MV-4-11 (cell line): Measurements from ENCODE around the gene TPR.

Source experiments
- DNase-seq: peaks from one replicate; lab custom pipeline; 2025; lab: John Stamatoyannopoulos, UW

The TPR gene

GRCh38 chr1:186289943-186290545 lies 85.0 kb downstream of the TPR start:
- DNase-seq = no peak

GRCh38 chr1:186286615-186287315 lies 88.3 kb downstream of the TPR start:
- DNase-seq = no peak

GRCh38 chr1:186283374-186283773 lies 91.7 kb downstream of the TPR start:
- peak; percentile 36 for DNase-seq

GRCh38 chr1:186282466-186282865 lies 92.6 kb downstream of the TPR start:
- no peak for DNase-seq

- DNase-seq = no peak
These were observed 99.2 kb downstream of the TPR start for GRCh38 chr1:186275822-186276221.

- no peak for DNase-seq
These were observed 102.6 kb downstream of the TPR start for GRCh38 chr1:186272486-186272885.

- no peak for DNase-seq
These were observed 104.0 kb downstream of the TPR start for GRCh38 chr1:186271032-186271431.
